Retina (tissue), 1 donor: ENCODE data around the gene UBA3.
A peak's percentile ranks its signal among the peaks of the same experiment; 100 is the strongest.

Source experiments
- DNase-seq: peaks from one replicate; pipeline ENCODE4 v3.0.0-alpha.2; 2016

Gene UBA3

DNA sequence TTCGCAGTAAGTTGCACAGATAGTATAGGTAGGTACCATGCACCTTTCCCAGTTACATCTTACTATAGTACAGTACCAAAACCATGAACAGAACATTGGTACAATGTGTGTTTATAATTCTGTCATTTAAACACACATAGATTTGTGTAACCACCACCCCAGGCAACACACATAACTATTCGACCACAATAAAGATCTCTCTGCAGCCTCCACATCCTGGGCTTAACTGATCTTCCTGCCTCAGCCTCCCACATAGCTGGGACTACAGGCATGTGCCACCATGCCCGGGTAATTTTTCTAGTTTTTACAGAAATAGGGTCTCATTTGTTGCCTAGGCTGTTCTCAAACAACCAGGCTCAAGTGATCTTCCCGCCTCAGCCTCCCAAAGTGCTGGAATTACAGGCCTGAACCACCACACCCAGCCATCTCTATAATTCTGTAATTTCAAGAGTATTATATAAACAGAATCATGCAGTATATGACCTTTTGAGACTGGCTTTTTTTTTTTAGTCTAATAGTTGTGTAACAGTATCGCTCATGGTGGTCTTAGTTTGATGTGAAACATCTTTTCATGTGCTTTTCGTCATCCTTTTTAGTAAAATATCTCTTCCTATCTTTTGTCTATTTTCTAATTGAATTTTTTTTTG, 14.7 kb downstream of the UBA3 start:
- DNase-seq = no peak

- no peak for DNase-seq
Observed at GRCh38 chr3:69063636-69064035, 16.5 kb downstream of the UBA3 start.

GRCh38 chr3:69059688-69060087, 20.5 kb downstream of the UBA3 start:
- no peak for DNase-seq

DNA sequence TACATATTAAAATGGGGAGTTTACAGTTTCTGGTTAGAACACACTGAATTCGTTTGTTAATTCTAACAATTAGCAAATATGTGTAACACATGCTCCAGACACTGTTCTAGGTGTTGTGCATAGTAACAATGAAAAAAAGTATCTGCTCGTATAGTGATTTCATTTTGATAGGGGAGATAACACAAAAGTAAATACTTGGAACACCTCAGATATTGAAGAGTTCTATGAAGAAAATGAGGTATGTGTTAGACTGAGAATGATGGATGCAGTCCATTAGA, 21.3 kb downstream of the UBA3 start:
- DNase-seq = no peak

DNA sequence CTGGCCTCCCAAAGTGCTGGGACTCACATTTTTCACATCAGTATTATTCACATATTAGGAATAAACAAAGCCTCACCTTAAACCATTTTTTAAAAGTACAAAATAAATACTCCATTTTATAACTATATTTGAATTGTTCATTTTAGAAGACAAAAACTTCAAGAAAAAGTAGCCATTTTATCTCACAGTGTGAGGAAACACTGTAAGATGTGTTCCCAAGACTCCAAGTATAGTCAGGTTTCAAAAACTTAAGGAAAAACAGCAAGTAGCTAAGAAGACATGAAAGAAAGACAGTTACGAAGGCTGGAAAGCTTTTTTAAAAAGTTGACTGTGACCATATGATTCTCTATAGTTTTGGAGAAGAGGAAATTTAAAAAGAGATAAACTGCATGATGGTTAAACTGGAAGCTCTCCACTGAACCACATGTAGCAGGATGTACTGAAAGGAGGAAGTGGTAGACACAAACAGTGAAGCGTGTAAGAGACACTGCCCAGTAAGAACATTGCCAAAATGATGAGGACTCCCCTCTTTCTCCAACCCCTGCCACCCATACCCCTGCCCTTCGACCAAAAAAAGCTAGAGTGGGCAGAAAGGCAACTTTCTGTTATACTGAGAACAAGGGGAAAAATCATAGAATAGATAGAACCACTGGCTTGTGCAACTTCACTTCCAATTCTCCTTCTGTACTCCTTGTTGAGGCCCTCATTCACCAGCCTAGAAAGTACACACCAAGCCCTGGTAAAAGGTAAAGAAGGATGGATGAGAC, 21.8 kb downstream of the UBA3 start:
- DNase-seq = no peak

DNA sequence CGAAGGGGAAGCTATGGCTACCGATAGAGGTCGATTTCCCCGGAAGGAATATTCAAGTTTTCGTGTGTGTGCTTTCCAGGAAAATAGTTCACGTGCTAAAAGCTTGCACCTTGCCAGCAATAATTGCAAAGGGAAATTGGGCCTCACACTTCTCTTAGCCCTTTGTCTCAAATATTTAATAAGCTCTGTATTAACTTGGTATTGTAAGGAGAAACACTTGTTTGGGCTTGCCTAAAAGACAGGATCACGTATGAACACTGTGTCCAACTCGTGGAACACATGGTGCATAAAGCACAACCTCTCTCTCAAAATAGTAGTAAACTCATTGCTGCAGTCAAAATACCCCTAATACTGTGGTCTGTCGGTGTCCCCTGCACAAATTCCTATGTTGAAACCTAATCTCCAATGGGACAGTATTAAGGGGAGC, 27.7 kb downstream of the UBA3 start:
- DNase-seq = no peak

DNA sequence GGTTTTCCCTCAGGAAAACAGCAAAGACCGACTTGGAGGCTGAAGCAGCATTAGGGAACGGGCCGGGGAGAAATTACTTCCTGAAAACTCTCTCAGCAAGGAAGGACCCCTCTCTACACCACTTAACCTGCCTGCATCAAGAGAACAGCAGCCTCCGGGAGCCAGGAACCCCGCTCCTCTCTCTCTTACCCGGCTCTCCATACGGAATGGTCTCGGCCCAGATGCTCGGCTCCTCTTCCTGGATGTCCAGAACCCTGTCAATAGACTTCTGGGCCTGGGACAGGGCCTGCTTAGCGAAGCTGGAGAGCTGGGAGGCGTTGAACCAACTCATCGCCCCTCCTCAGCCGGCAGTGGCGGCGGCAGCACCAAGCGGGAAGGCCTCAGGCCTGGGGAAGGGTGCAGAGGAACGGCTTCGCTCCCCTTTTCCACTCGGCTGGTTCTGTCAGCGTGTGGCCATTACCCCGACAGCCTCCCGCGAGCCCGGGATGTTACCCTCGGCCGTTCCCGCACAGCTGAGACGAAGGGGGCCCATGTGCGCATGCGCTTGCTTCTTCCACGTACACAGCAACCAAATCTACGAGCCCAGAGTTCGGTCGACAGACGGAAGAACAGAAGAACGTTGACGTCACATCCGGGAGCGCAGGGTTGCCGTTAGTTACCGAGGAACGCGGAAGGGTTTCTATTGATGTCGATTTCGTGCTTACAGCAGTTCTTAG, 28.3 kb downstream of the UBA3 start, which contains the start of gene TMF1:
Gene TMF1 (minus strand): TSS at position 578 of the 716 bp plus-strand sequence. CDS start 247 bp downstream, at position 331.
- peak; percentile 98 for DNase-seq

DNA sequence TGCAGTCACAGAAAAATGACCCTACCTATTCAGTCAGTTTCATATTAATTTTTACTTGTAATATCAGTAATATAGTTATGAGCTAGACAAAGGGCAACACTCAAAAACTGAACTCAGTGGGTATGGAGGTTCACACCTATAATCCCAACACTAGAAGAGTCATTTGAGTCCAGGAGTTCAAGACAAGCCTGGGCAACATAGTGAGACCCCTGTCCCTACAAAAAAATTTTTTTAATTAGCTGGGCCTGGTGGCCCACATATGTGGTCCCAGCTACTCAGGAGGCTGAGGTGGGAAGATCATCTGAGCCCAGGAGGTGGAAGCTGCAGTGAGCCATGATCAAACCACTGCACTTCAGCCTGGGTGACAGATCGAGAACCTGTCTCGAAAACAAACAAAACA, 31.2 kb downstream of the UBA3 start:
- no peak for DNase-seq

DNA sequence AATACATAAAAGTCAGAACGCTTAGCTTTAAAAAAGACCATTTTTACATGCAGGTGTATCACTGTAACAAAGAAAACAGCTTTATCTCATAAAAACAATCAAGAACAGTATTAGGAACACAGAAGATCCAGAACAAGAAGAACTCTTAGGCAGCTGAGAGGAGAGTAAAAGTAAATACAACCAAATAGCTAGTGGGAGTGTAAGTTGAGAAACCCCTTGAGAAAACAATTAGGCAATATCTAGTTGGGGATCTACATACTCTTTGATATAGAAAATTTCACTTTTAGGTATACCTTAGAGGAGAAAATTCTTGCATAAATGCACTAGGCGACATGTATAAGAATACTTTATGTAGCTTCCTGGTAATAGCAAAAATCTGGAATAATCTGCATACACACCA, 35.6 kb downstream of the UBA3 start:
- no peak for DNase-seq

DNA sequence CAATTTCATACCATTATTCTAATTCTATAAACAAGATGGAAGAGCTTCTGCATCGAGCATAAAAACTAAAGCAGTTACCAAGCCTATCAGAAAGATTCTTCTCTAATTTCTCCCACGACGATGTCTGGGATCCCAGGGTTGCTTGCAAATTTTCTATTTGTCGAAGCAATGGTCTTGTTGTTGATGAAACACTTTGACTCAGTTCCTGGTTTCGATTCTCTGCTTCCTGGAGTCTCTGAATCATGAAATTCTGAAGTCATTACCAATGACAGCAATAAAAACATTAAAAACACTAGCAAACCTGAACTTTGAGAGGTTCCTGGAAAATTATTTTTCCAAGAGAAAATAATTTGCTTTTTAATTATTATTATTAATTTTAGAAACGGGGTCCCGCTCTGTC, 46.7 kb downstream of the UBA3 start:
- DNase-seq = no peak

DNA sequence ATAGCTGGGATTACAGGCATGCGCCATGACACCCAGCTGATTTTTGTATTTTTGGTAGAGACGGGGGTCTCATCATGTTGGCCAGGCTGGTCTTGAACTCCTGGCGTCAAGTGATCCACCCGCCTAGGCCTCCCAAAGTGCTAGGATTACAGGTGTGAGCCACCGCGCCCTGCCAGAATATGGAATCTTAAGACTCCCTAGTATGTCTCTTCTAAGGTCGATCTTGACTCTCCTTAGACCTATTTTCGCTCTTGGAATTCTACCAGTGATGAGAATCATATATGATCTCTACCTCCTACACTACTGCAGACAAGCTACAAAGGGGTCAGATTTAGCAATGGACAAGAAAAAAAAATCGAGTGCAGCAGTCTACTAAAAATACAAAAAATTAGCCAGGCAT, 47.4 kb downstream of the UBA3 start:
- DNase-seq = no peak

- DNase-seq = no peak
Observed at GRCh38 chr3:69032142-69032541, 48.0 kb downstream of the UBA3 start.

DNA sequence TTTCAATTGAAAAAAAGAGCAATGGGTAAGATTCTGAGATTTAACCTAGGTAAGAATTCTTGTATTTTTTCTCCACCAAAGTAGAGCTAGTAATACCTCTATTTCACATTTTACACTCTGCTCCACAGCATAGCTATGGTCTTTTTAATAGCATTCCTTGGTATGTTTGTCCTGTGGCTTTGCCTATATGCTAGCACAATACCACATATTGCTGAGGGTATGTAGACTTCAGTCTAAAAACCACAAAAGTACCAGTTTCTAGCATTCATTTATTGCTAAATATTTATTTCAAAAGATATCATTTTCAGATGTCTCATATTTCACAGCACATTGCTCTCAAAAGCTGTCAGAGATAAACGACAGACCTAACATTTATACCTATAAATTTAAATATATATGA, 48.5 kb downstream of the UBA3 start:
- no peak for DNase-seq

- DNase-seq = no peak
Observed at GRCh38 chr3:69020857-69021256, 59.3 kb downstream of the UBA3 start.

- no peak for DNase-seq
Observed at GRCh38 chr3:69020424-69020823, 59.7 kb downstream of the UBA3 start.

GRCh38 chr3:69016901-69017300, 63.3 kb downstream of the UBA3 start:
- no peak for DNase-seq

GRCh38 chr3:69016102-69016501, 64.1 kb downstream of the UBA3 start:
- DNase-seq = no peak

- DNase-seq = no peak
Observed at GRCh38 chr3:69014022-69014580, 66.1 kb downstream of the UBA3 start.

GRCh38 chr3:69013253-69014021, 66.7 kb downstream of the UBA3 start, which contains the start of gene EOGT:
TSS of gene EOGT (minus strand) at chr3:69013684. CDS start at chr3:69009846, 3,838 bp downstream.
- peak; percentile 93 for DNase-seq

- peak; percentile 70 for DNase-seq
Observed at GRCh38 chr3:69012800-69013252, 67.3 kb downstream of the UBA3 start.

DNA sequence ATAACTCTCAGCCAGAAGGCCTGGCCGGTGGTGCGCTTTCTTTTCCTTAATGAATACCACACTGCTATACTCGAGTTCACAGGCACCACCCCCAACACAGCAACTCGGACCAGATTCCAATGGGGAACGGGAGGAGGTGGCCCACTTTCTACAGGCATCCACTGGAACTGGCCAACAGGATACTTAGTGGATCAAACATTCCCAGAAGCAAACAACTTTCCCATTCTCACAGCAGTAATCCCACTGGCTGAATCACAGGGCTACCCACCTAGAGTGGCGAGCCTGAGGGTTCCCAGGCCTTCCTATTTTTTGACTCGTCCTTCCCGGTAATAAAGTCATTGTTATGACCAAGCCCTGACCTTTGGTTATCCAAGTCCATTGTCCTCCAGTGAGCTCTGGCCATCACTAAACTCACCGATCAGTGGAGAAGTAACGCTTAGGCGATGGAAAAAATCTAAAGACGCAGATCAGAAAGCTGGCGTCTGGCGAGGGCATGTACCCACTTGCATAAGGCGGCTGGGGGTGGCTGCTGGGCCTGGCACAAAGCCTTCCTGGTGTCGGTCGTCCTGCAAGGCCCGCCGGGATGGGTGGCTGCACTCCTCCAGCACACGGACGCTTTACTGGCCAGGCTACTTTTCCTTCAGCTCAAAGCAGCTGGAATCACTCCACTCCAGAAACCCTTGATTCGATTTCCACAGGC, 67.9 kb downstream of the UBA3 start:
- DNase-seq = no peak

GRCh38 chr3:69011096-69011730, 69.0 kb downstream of the UBA3 start:
- no peak for DNase-seq
